IMR-90 (cell line): ENCODE measurements around the gene TMED8. TPM values are rescaled to one million over a fixed set of nuclear protein-coding genes. Genes with fewer than 3 reads are reported as not detected.
"Not testable (repeated sequence)": the region's sequence is repeated elsewhere in the genome, so short reads cannot be mapped to it uniquely, and the experiment has no call there.

Experiments used
- ATAC-seq: fragments of 200-7000 bp; cut with Tn5 transposase; 2 replicates; pipeline ENCODE4 v1.9.1; 2020; ENCODE audit warnings: low read depth, mild to moderate bottlenecking, moderate library complexity
- BruUV-seq: library from RNA; stranded (reverse); fragments of 400-500 nt; replicated peaks from 2 replicates; lab custom pipeline; 2021; lab: Mats Ljungman, UMichigan
- CTCF ChIA-PET: fragments of 300-600 bp; formaldehyde crosslinking; extraction: SDS; loops from one replicate; lab custom pipeline; 2021; ENCODE audit warnings: antibody characterized with exemption; lab: Yijun Ruan, JAX
- POLR2A ChIA-PET: fragments of 300-600 bp; sonication (Branson Sonifier 250); formaldehyde crosslinking; loops from one replicate; lab custom pipeline; 2022; ENCODE audit warnings: antibody characterized with exemption; ENCODE audit not compliant: unreplicated experiment; lab: Charles Lee
- DNase-seq: peaks from one replicate; pipeline ENCODE4 v3.0.0; 2013
- H2AFZ ChIP-seq: replicated peaks from 2 replicates; pipeline ENCODE3; 2013; ENCODE audit warnings: low read length, mild to moderate bottlenecking; ENCODE audit not compliant: poor library complexity
- H2AK5ac ChIP-seq: 2 replicates; pipeline ENCODE4 v1.6.1; 2013; ENCODE audit warnings: low read depth, low read length, inconsistent platforms
- H2AK9ac ChIP-seq: replicated peaks from 2 replicates; pipeline ENCODE3; 2013; ENCODE audit warnings: mild to moderate bottlenecking, low read depth, low read length, moderate library complexity; ENCODE audit not compliant: poor library complexity
- H2BK120ac ChIP-seq: 2 replicates; pipeline ENCODE4 v1.6.1; 2013; ENCODE audit warnings: low read depth, low read length, inconsistent platforms
- H2BK15ac ChIP-seq: 3 replicates; pipeline ENCODE4 v1.6.1; 2013; ENCODE audit warnings: low read depth, low read length, inconsistent platforms
- H2BK20ac ChIP-seq: 2 replicates; pipeline ENCODE4 v1.6.1; 2013; ENCODE audit warnings: low read depth, mild to moderate bottlenecking, inconsistent platforms, low read length, moderate library complexity
- H2BK5ac ChIP-seq: 2 replicates; pipeline ENCODE4 v1.6.1; 2013; ENCODE audit warnings: mild to moderate bottlenecking, low read depth, low read length, inconsistent platforms; ENCODE audit not compliant: poor library complexity, severe bottlenecking
- H3K14ac ChIP-seq: replicated peaks from 2 replicates; pipeline ENCODE4 v1.6.1; 2013; ENCODE audit warnings: low read depth, low read length, inconsistent platforms
- H3K18ac ChIP-seq: 2 replicates; pipeline ENCODE4 v1.6.1; 2013; ENCODE audit warnings: low read depth, low read length, control low read depth
- H3K23ac ChIP-seq: 2 replicates; pipeline ENCODE4 v1.6.1; 2013; ENCODE audit warnings: low read depth, low read length, inconsistent platforms
- H3K27ac ChIP-seq: 2 replicates; pipeline ENCODE4 v1.5.1; 2013; ENCODE audit warnings: mild to moderate bottlenecking, control low read depth, low read length; ENCODE audit not compliant: insufficient read depth
- H3K27me3 ChIP-seq: 2 replicates; pipeline ENCODE4 v1.6.1; 2013; ENCODE audit warnings: low read length; ENCODE audit not compliant: control insufficient read depth, insufficient read depth
- H3K36me3 ChIP-seq: 2 replicates; pipeline ENCODE4 v1.6.1; 2013; ENCODE audit warnings: low read length, mixed read lengths; ENCODE audit not compliant: control insufficient read depth, insufficient read depth
- H3K4ac ChIP-seq: 2 replicates; pipeline ENCODE4 v1.6.1; 2013; ENCODE audit warnings: low read depth, low read length, inconsistent platforms
- H3K4me1 ChIP-seq: 2 replicates; pipeline ENCODE4 v1.6.1; 2013; ENCODE audit warnings: low read length, mixed read lengths; ENCODE audit not compliant: control insufficient read depth, insufficient read depth
- H3K4me2 ChIP-seq: 2 replicates; pipeline ENCODE4 v1.6.1; 2013; ENCODE audit warnings: low read depth, mild to moderate bottlenecking, control low read depth, low read length, moderate library complexity
- H3K4me3 ChIP-seq: 2 replicates; pipeline ENCODE4 v1.5.1; 2013; ENCODE audit warnings: low read depth, mild to moderate bottlenecking, control low read depth, low read length, moderate library complexity; ENCODE audit not compliant: insufficient read depth
- H3K56ac ChIP-seq: 2 replicates; pipeline ENCODE4 v1.6.1; 2013; ENCODE audit warnings: low read length, inconsistent platforms; ENCODE audit not compliant: insufficient read depth; ENCODE audit errors: extremely low read depth
- H3K79me1 ChIP-seq, 2 experiments: 2 replicates each; pipeline ENCODE4 v1.6.1; 2013; ENCODE audit warnings: low read length in 2 of 2, inconsistent platforms in 1 of 2, low read depth in 1 of 2
- H3K9ac ChIP-seq: 2 replicates; pipeline ENCODE4 v1.6.1; 2013; ENCODE audit warnings: low read depth, low read length, control low read depth
- H3K9me1 ChIP-seq: 2 replicates; pipeline ENCODE4 v1.6.1; 2013; ENCODE audit warnings: low read length, inconsistent platforms; ENCODE audit not compliant: insufficient read depth
- H3K9me3 ChIP-seq: 2 replicates; pipeline ENCODE4 v1.6.1; 2013; ENCODE audit warnings: low read length; ENCODE audit not compliant: control insufficient read depth, insufficient read depth
- H4K20me1 ChIP-seq: 2 replicates; pipeline ENCODE4 v1.6.1; 2013; ENCODE audit warnings: low read length, inconsistent platforms; ENCODE audit not compliant: insufficient read depth
- H4K5ac ChIP-seq: 2 replicates; pipeline ENCODE4 v1.6.1; 2013; ENCODE audit warnings: mild to moderate bottlenecking, low read depth, low read length, control low read depth
- H4K8ac ChIP-seq, 2 experiments: 2 replicates each; pipeline ENCODE4 v1.6.1; 2013; ENCODE audit warnings: low read depth in 2 of 2, low read length in 2 of 2, control low read depth in 1 of 2, inconsistent platforms in 1 of 2
- H4K91ac ChIP-seq: 2 replicates; pipeline ENCODE4 v1.6.1; 2013; ENCODE audit warnings: low read depth, low read length, inconsistent platforms; ENCODE audit not compliant: insufficient read depth
- WGBS, 2 experiments: methylation state at CpG; one replicate each; pipeline versions ENCODE4 v1.1.5 to v1.1.7; 2013; ENCODE audit warnings: missing lambda C conversion rate in 2 of 2; ENCODE audit not compliant: insufficient read length in 1 of 2; ENCODE audit errors: extremely low coverage in 2 of 2; 5-methylcytosine and 5-hydroxymethylcytosine counted together
- dilution Hi-C: fragments of 300-500 bp; cut with HindIII; formaldehyde crosslinking; loops from one replicate; pipeline ENCODE4 v1.14.3; 2018; ENCODE audit warnings: low sequenced_read_pairs; ENCODE audit not compliant: unreplicated experiment
- in situ Hi-C: fragments of 300-500 bp; cut with MboI; formaldehyde crosslinking; loops from 3 replicates; pipeline ENCODE4 v1.14.3; 2019; ENCODE audit warnings: low sequenced_read_pairs, inconsistent platforms, mixed read lengths
- intact Hi-C: fragments of 100-400 bp; cut with micrococcal nuclease; formaldehyde crosslinking; loops from 2 replicates; pipeline ENCODE4 v1.10.0; 2022
- polyA plus RNA-seq, 3 experiments: library from polyadenylated mRNA; depleted of rRNA; stranded (reverse); fragments of >200 nt; gene quantifications; 2 replicates each; pipeline ENCODE4 v1.2.3, GENCODE V29; 2012; ENCODE audit warnings: low replicate concordance in 1 of 3
- total RNA-seq: library from RNA; depleted of rRNA; stranded (reverse); fragments of >200 nt; gene quantifications from 2 replicates; pipeline ENCODE4 v1.2.3, GENCODE V29; 2012

TMED8 gene
- total and polyA plus RNA-seq, 2 of the 4 experiments (the other 2 are of a cell fraction), result 2.2 to 5.0 TPM

GRCh38 chr14:77337255-77337654 lies 39.6 kb downstream of the TMED8 start:
- dilution Hi-C loops, H3K27ac ChIP-seq, H3K23ac ChIP-seq, BruUV-seq, H4K20me1 ChIP-seq, H3K9me1 ChIP-seq, H4K91ac ChIP-seq, H3K4me2 ChIP-seq, H3K79me1 ChIP-seq, H3K9me3 ChIP-seq, H3K4ac ChIP-seq, H2BK20ac ChIP-seq, H2AFZ ChIP-seq, H4K5ac ChIP-seq, H3K9ac ChIP-seq, H2AK5ac ChIP-seq, H3K18ac ChIP-seq, H4K8ac ChIP-seq, H3K27me3 ChIP-seq, POLR2A ChIA-PET, H2BK5ac ChIP-seq, H2BK120ac ChIP-seq, H2AK9ac ChIP-seq, DNase-seq, H3K36me3 ChIP-seq, H2BK15ac ChIP-seq, H3K14ac ChIP-seq, H3K4me1 ChIP-seq, H3K56ac ChIP-seq, ATAC-seq, intact Hi-C loops, in situ Hi-C loops, H3K4me3 ChIP-seq: not testable (repeated sequence)
- WGBS, 2 experiments, result 96% methylated on average over 7 of the region's 9 CpGs; no CpG with 5 or more reads in 1 of the 2 experiments
- CTCF ChIA-PET, result interaction anchor here (0.7 to 1.0 kb wide), 2 partner anchors 17 to 21 kb away, joined by 3 to 9 read pairs; no protein-coding TSS in a partner anchor
